GM12878 (cell line): ENCODE measurements around the gene RDH12. TPM values are rescaled to one million over a fixed set of nuclear protein-coding genes. Genes with fewer than 3 reads are reported as not detected.

Experiments
- ATAC-seq: fragments of 200-7000 bp; cut with Tn5 transposase; 3 replicates; pipeline ENCODE4 v1.9.1; 2020; ENCODE audit warnings: mild to moderate bottlenecking, moderate library complexity
- BruUV-seq: library from RNA; stranded (reverse); fragments of 400-500 nt; replicated peaks from 2 replicates; lab custom pipeline; 2021; lab: Mats Ljungman, UMichigan
- CTCF ChIA-PET: fragments of 300-600 bp; sonication (Branson Sonifier 250); formaldehyde crosslinking; extraction: SDS; loops from one replicate; lab custom pipeline; 2021; ENCODE audit warnings: inconsistent platforms; lab: Yijun Ruan, JAX
- POLR2A ChIA-PET: fragments of 350-600 bp; formaldehyde crosslinking; extraction: SDS; loops from one replicate; lab custom pipeline; 2021; ENCODE audit warnings: inconsistent platforms; lab: Charles Lee
- RAD21 ChIA-PET: fragments of 300-600 bp; sonication (Branson Sonifier 250); formaldehyde crosslinking; loops from one replicate; lab custom pipeline; 2023; ENCODE audit warnings: antibody characterized with exemption; ENCODE audit not compliant: unreplicated experiment; lab: Charles Lee
- SMC1A ChIA-PET: fragments of 300-600 bp; sonication (Branson Sonifier 250); formaldehyde crosslinking; loops from one replicate; lab custom pipeline; 2023; ENCODE audit not compliant: unreplicated experiment, uncharacterized antibody; lab: Charles Lee
- DNase-seq: peaks from one replicate; pipeline ENCODE4 v3.0.0-alpha.2; 2011; ENCODE audit warnings: low read depth, low spot score
- FAIRE-seq: peaks from 3 replicates; lab custom pipeline; 2011; peaks lifted over from hg19 to GRCh38; lab: Jason Lieb, UNC
- H2AFZ ChIP-seq: 2 replicates; pipeline ENCODE4 v1.6.0; 2011; ENCODE audit warnings: low read depth, low read length, control low read depth; ENCODE audit not compliant: control insufficient read depth
- H3K27ac ChIP-seq: 2 replicates; pipeline ENCODE4 v1.5.1; 2011; ENCODE audit warnings: control low read depth; ENCODE audit not compliant: control insufficient read depth, insufficient read depth
- H3K27me3 ChIP-seq, 2 experiments: replicated peaks in 1 of 2; 2 replicates each; pipeline versions ENCODE4 v1.6.0 to v1.6.1; 2011; ENCODE audit warnings: low read length in 1 of 2; ENCODE audit not compliant: control insufficient read depth in 2 of 2, insufficient read depth in 2 of 2
- H3K36me3 ChIP-seq, 2 experiments: 2 replicates each; pipeline ENCODE4 v1.5.1; 2011; ENCODE audit warnings: low read length in 1 of 2; ENCODE audit not compliant: control insufficient read depth in 2 of 2, insufficient read depth in 2 of 2
- H3K4me1 ChIP-seq: 2 replicates; pipeline ENCODE4 v1.6.1; 2011; ENCODE audit warnings: mild to moderate bottlenecking, low read length, moderate library complexity, mixed read lengths; ENCODE audit not compliant: control insufficient read depth, insufficient read depth
- H3K4me2 ChIP-seq: 2 replicates; pipeline ENCODE4 v1.6.0; 2011; ENCODE audit warnings: control low read depth; ENCODE audit not compliant: control insufficient read depth, insufficient read depth
- H3K4me3 ChIP-seq: fragments of 200-600 bp; sonication (generic); 2 replicates; pipeline ENCODE4 v1.5.1; 2016
- H3K79me2 ChIP-seq: 2 replicates; pipeline ENCODE4 v1.6.0; 2011; ENCODE audit warnings: low read length; ENCODE audit not compliant: control insufficient read depth, insufficient read depth
- H3K9ac ChIP-seq: 2 replicates; pipeline ENCODE4 v1.8.0; 2011; ENCODE audit warnings: low read length, control low read depth, mixed read lengths; ENCODE audit not compliant: control insufficient read depth, insufficient read depth
- H3K9me3 ChIP-seq: replicated peaks from 3 replicates; pipeline ENCODE4 v1.5.1; 2011; ENCODE audit warnings: mild to moderate bottlenecking, low read length; ENCODE audit not compliant: control insufficient read depth, insufficient read depth
- H4K20me1 ChIP-seq: 2 replicates; pipeline ENCODE4 v1.6.0; 2011; ENCODE audit not compliant: control insufficient read depth, insufficient read depth
- CBX5 ChIP-seq: sonication (generic); IDR thresholded peaks from 2 replicates; pipeline ENCODE4 v1.6.1; 2016; ENCODE audit warnings: low read depth, moderate library complexity, mild to moderate bottlenecking, inconsistent platforms
- CREB1 ChIP-seq: IDR thresholded peaks from 2 replicates; pipeline ENCODE4 v1.6.1; 2012; ENCODE audit warnings: low read depth, mild to moderate bottlenecking, inconsistent platforms
- FOS ChIP-seq: IDR thresholded peaks from 3 replicates; pipeline ENCODE4 v1.6.1; 2011; ENCODE audit warnings: borderline replicate concordance; ENCODE audit not compliant: insufficient read length; ENCODE audit errors: extremely low read depth
- NRF1 ChIP-seq: conservative IDR thresholded peaks from 2 replicates; pipeline ENCODE4 v1.6.1; 2011; ENCODE audit warnings: mild to moderate bottlenecking, low read depth, low read length, improper control_type of control experiment
- PBX3 ChIP-seq: IDR thresholded peaks from 2 replicates; pipeline ENCODE4 v1.6.1; 2011; ENCODE audit warnings: mild to moderate bottlenecking, low read depth, low read length, moderate library complexity; ENCODE audit not compliant: insufficient replicate concordance
- POLR2AphosphoS5 ChIP-seq: IDR thresholded peaks from 2 replicates; pipeline ENCODE4 v1.6.1; 2011; ENCODE audit warnings: mild to moderate bottlenecking, low read length, inconsistent platforms
- RFX5 ChIP-seq: IDR thresholded peaks from 2 replicates; pipeline ENCODE4 v1.6.1; 2011; ENCODE audit warnings: low read depth, low read length, improper control_type of control experiment
- SREBF2 ChIP-seq: IDR thresholded peaks from 2 replicates; pipeline ENCODE4 v1.6.1; 2012; ENCODE audit warnings: mild to moderate bottlenecking, low read length
- ZBED1 ChIP-seq: IDR thresholded peaks from 2 replicates; pipeline ENCODE4 v1.6.1; 2016; ENCODE audit warnings: borderline replicate concordance
- ZNF687 ChIP-seq: fragments of 450-650 bp; IDR thresholded peaks from 2 replicates; pipeline ENCODE4 v1.6.1; 2017; ENCODE audit warnings: mild to moderate bottlenecking, moderate library complexity
- WGBS: methylation state at CpG from one replicate; pipeline ENCODE4 v1.1.6; 2016; ENCODE audit warnings: low lambda C conversion rate; ENCODE audit not compliant: insufficient replicate concordance, insufficient coverage; ENCODE audit errors: missing lambda C conversion rate; 5-methylcytosine and 5-hydroxymethylcytosine counted together
- in situ Hi-C: fragments of 300-500 bp; cut with MboI; formaldehyde crosslinking; loops from 9 replicates; pipeline ENCODE4 v1.14.3; 2018; ENCODE audit warnings: mixed read lengths
- intact Hi-C: fragments of 100-400 bp; cut with micrococcal nuclease; formaldehyde crosslinking; loops from one replicate; pipeline ENCODE4 v1.14.2; 2022; ENCODE audit not compliant: unreplicated experiment
- polyA plus RNA-seq, 11 experiments: library from polyadenylated mRNA; depleted of rRNA in 4 of 11; unstranded in 6 of 11; stranded (reverse) in 5 of 11; fragments of >200 nt; fragmentation: Nextera tagmentation in 4 of 11; fragmentation: Illumina TruSeq in 1 of 11; extraction: Ambion mirVana in 4 of 11; extraction: Trizol in 1 of 11; gene quantifications; 1 replicate in 1 of 11; 2 replicates in 10 of 11; pipeline versions ENCODE4 v1.2.1 to v1.2.3, GENCODE V29; 2011 to 2016; ENCODE audit warnings: inconsistent platforms in 2 of 11, missing spikeins in 2 of 11, low read depth in 1 of 11
- total RNA-seq, 4 experiments: library from RNA; depleted of rRNA in 3 of 4; stranded (reverse); fragments of >200 nt in 3 of 4; fragmentation: Illumina TruSeq in 1 of 4; extraction: Trizol in 1 of 4; gene quantifications; 2 replicates each; pipeline versions ENCODE4 v1.2.1 to v1.2.3, GENCODE V29; 2013 to 2021
- TF ChIP-seq, protein P1 (sequence below): IDR thresholded peaks from 2 replicates; pipeline ENCODE4 v1.6.1; 2012; ENCODE audit warnings: improper control_type of control experiment, low read depth, low read length; ENCODE audit not compliant: insufficient replicate concordance

Gene RDH12
- total and polyA plus RNA-seq, 10 of the 15 experiments (the other 5 are each of a cell fraction or from before 2014, with no cell fraction given) = not detected

- CTCF ChIA-PET = interaction anchor here (0.6 to 6.3 kb wide), 14 partner anchors 9 to 1093 kb away, joined by 4 to 72 read pairs (median 6); partner anchors contain the start of genes ARG2, PIGH and RDH12
- FAIRE-seq = peak; percentile 78
- no peak for TF ChIP-seq NRF1
- TF ChIP-seq ZNF687 = no peak
- 0 out of 2 replicates have a peak, but pooled peaks have one; percentile 28 for TF ChIP-seq ZBED1
- TF ChIP-seq PBX3 = peak; percentile 71
- TF ChIP-seq RFX5 = peak; percentile 40; the same call in 1 of the 2 replicates
- peak; percentile 82 for TF ChIP-seq CREB1
- TF ChIP-seq POLR2AphosphoS5 = no peak; the same call in 1 of the 2 replicates
- TF ChIP-seq CBX5 = no peak
- TF ChIP-seq, protein P1, sequence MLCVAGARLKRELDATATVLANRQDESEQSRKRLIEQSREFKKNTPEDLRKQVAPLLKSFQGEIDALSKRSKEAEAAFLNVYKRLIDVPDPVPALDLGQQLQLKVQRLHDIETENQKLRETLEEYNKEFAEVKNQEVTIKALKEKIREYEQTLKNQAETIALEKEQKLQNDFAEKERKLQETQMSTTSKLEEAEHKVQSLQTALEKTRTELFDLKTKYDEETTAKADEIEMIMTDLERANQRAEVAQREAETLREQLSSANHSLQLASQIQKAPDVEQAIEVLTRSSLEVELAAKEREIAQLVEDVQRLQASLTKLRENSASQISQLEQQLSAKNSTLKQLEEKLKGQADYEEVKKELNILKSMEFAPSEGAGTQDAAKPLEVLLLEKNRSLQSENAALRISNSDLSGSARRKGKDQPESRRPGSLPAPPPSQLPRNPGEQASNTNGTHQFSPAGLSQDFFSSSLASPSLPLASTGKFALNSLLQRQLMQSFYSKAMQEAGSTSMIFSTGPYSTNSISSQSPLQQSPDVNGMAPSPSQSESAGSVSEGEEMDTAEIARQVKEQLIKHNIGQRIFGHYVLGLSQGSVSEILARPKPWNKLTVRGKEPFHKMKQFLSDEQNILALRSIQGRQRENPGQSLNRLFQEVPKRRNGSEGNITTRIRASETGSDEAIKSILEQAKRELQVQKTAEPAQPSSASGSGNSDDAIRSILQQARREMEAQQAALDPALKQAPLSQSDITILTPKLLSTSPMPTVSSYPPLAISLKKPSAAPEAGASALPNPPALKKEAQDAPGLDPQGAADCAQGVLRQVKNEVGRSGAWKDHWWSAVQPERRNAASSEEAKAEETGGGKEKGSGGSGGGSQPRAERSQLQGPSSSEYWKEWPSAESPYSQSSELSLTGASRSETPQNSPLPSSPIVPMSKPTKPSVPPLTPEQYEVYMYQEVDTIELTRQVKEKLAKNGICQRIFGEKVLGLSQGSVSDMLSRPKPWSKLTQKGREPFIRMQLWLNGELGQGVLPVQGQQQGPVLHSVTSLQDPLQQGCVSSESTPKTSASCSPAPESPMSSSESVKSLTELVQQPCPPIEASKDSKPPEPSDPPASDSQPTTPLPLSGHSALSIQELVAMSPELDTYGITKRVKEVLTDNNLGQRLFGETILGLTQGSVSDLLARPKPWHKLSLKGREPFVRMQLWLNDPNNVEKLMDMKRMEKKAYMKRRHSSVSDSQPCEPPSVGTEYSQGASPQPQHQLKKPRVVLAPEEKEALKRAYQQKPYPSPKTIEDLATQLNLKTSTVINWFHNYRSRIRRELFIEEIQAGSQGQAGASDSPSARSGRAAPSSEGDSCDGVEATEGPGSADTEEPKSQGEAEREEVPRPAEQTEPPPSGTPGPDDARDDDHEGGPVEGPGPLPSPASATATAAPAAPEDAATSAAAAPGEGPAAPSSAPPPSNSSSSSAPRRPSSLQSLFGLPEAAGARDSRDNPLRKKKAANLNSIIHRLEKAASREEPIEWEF = peak; percentile 50
- TF ChIP-seq FOS = peak; percentile 15
- peak; percentile 61; the same call in 1 of the 2 replicates for TF ChIP-seq SREBF2
These were observed 6.8 kb upstream of the RDH12 start for GRCh38 chr14:67694791-67695393.

More at GRCh38 chr14:67694791-67695393, 6.8 kb upstream of the RDH12 start:
- in situ Hi-C loops = no loop called here
- H3K4me2 ChIP-seq = peak overlapping the region; percentile 63
- peak overlapping the region; percentile 97 for H3K4me3 ChIP-seq
- peak; percentile 97 for ATAC-seq
- BruUV-seq = TSS peak; percentile 96
- ChIA-PET SMC1A (interaction anchor here (1.0 to 5.0 kb wide), 11 partner anchors 9 to 335 kb away, joined by 3 to 41 read pairs (median 9); partner anchors contain the start of genes ATP6V1D, EIF2S1, PIGH and VTI1B), POLR2A (interaction anchor here (1.0 to 7.9 kb wide), 15 partner anchors 9 to 207 kb away, joined by 3 to 71 read pairs (median 5); partner anchors contain the start of genes PIGH, TMEM229B and VTI1B), RAD21 (interaction anchor here (0.9 to 5.3 kb wide), 7 partner anchors 9 to 109 kb away, joined by 3 to 56 read pairs (median 6); no protein-coding TSS in a partner anchor)
- no peaks in the 10 kb centered on the region for H3K9me3 ChIP-seq
- H4K20me1 ChIP-seq = no peaks in the 10 kb centered on the region
- peak overlapping the region; percentile 88 for H2AFZ ChIP-seq
- peaks cover 4 to 12% of the 10 kb centered on the region in 2 experiments for H3K36me3 ChIP-seq
- no peaks in the 10 kb centered on the region for H3K27me3 ChIP-seq
- H3K27ac ChIP-seq = peak overlapping the region; percentile 88
- 1% methylated on average over 21 of the region's 21 CpGs for WGBS
- H3K4me1 ChIP-seq = no peaks in the 10 kb centered on the region
- intact Hi-C loops = loop anchor here (2.0 kb wide), 1 partner anchor 14 kb away; no protein-coding TSS in a partner anchor
- peak overlapping the region; percentile 85 for H3K9ac ChIP-seq
- peaks cover 22% of the 10 kb centered on the region for H3K79me2 ChIP-seq
- peak; percentile 76 for DNase-seq
